Posterior vena cava (tissue), 2 donors: ENCODE data around the gene CDKL4. TPM values are rescaled to one million over a fixed set of nuclear protein-coding genes. Genes with fewer than 3 reads are reported as not detected.
"Not testable (repeated sequence)": the region's sequence is repeated elsewhere in the genome, so short reads cannot be mapped to it uniquely, and the experiment has no call there.

Source experiments
- DNase-seq: peaks from one replicate; pipeline ENCODE4 v3.0.0-alpha.2; 2020; ENCODE audit warnings: low spot score
- intact Hi-C, 2 donors: fragments of 100-400 bp; cut with DNase I; formaldehyde crosslinking; loops; one replicate each; pipeline versions ENCODE4 v1.14.1 to v1.14.2; 2022 to 2023
- total RNA-seq, 2 donors: library from RNA; stranded (reverse); fragmentation: NEBNext Ultra II Directional; extraction: Animal tissue kit (Norgen Biotek cat#: 25700); gene quantifications; one replicate each; pipeline ENCODE4 v1.2.1, GENCODE V29; 2021
- donor health status: DM: yes; HTN: yes; CAD: no.
- donor health status: DM: yes; HTN: yes; CAD: no.

CDKL4 gene
- total RNA-seq, 2 donors from 2014 or later: 0.46 to 1.2 TPM

DNA sequence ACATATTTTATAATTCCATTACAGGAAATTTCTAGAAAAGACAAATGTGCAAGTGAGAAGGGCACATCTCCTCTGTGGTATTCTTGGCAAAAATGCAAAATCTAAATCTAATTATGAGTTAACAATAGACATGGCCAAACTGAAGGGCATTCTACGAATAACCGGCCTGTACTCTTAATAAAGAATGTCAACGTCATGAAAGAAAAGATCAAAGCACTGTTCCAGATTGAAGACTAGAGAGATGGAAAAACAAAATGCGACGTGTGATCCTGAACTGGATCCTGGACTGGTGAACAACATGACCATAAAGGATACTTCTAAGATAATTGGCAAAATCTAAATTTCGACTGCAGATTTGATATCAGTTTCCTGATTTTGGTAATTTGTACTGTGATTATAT is 3.0 kb downstream of the CDKL4 start:
- no peak for DNase-seq
- intact Hi-C loops: no loop called here

DNA sequence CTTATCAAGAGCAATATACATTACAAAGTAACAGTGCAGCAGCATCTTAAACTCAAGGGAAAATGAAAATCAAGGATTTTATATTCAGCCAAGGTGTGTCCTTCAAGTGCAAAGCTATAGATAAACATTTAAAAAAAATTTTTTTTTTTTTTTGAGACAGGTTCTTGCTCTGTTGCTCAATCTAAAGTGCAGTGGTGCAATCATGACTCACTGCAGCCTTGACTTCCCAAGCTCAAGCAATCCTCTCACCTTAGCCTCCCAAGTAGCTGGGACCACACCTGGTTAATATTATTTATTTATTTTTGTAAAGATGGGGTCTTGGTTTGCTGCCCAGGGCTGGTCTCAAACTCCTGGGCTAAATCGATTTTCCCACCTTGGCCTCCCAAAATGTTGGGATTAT is 9.0 kb downstream of the CDKL4 start:
- intact Hi-C loops: no loop called here
- no peak for DNase-seq

- intact Hi-C loops: no loop called here
- no peak for DNase-seq
Observed at GRCh38 chr2:39232141-39232540, 11.6 kb downstream of the CDKL4 start.

DNA sequence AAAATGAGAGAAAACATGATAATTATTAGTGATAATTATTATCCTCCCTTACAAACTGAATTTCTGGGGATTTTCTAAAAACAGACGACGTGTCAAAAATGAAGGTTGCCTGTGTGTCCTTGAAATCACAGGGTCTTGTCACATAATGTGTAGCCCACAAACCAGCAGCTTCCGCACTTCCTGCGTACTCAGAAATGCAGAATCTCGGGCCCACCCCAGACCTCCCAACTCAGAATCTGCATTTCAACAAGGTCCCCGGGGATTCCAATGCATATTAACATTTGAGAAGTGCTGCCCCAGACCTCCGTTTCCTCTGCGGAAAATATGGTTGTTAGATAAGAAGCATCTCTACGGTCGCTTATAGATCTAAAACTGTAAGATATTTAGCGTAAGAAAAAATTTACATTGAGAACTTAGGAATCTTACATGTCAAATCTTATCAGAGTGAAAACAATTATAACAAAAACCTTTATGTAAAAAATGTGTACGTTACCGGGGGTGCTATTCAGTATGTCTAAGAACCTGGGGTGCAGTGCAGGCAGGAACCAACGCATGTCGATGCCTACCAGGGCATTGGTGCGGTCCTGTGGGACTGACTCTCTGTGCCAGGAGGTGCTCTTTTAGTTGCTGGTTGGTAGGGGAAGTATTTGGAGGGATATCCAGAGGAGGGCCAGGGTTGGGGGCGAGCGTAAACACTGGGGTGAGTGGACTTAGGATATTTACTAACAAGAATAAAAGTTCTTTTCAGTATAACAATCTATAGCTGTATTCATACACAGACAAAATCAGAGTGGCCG is 15.2 kb downstream of the CDKL4 start:
- intact Hi-C loops: loop anchor here in 1 of 2 donors (5.0 kb wide), 1 partner anchor 166 kb away; no protein-coding TSS in a partner anchor
- peak; percentile 66 for DNase-seq

GRCh38 chr2:39227628-39228412 is 15.9 kb downstream of the CDKL4 start:
- intact Hi-C loops: loop anchor here (2.0 to 5.0 kb wide), 2 partner anchors 163 to 166 kb away; no protein-coding TSS in a partner anchor
- peak; percentile 93 for DNase-seq

DNA sequence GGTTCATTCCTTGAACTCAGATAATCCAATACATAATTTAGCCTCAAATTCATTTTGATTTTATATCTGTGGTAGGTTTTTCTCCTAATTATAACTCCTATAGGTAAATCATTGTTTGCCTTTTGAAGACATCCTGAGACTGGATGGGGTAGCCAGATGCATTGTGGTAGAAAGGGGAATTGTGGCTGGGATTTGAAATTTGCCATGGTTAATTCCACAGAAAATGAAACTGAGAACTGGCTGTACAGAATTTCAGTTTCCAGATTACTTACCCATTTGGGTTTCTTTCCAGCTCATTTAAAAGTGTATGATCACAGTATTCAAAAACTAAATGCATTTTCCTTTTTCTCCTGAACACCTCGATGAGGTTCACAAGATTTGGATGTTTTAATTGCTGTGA is 18.2 kb downstream of the CDKL4 start:
- intact Hi-C loops: loop anchor here in 1 of 2 donors (5.0 kb wide), 1 partner anchor 163 kb away; no protein-coding TSS in a partner anchor
- DNase-seq: no peak

DNA sequence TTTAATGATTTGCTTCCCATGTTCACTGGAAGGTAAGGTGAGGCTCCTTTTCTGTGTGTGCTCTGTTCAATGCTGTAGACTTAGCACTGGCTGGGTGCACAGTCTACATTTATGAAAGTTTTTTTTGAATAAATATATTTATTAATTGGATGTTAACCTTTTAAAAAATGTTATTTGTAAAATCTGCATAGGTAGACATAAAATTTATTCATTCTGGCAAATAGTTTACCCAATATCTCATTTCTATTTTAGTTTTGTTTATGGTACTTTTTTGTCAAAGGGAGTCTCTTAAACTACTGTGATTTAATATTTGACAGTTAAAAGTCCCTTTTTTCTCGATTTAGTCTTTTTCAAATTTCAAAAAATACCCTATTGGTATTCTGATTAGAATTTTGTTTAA is 19.9 kb downstream of the CDKL4 start:
- no peak for DNase-seq
- intact Hi-C loops: no loop called here

DNA sequence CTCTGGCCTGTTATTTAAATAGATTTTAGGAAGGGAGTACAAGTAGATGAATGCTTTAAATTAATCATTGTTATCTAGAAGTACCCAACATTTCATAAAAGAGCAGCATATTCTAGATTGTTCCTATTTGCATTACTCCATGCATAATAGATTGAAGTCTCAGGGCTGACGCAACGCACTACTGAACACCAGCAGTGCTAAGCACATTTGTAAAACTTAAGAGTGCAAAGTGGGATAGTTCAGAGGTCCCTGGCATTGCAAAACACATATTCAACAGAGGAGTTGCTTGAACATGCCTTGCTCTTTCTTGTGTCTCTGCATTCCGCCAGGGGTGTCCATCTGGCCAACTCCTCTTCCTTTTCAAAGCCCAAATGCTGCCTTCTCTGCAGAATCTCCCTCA is 22.3 kb downstream of the CDKL4 start:
- intact Hi-C loops: no loop called here
- DNase-seq: no peak

DNA sequence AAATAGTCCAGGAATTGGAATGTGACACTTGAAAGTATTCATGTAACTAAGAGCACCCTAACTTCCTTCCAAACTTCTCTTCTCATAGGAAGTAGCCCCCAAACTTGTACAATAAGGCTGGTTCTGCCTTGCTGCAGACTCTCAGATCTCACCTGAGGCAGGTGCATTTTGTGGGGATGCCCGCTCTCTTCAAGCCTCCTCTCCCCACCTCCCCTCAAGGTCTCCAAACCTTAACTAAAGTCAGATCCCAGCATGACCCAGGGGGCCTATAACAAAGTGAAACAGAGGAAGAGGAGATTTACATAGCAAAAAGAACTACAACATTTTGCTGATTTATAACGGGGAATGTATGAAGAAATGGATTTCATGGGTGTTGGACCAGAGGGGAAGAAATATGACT is 23.6 kb downstream of the CDKL4 start:
- DNase-seq: no peak
- intact Hi-C loops: no loop called here

DNA sequence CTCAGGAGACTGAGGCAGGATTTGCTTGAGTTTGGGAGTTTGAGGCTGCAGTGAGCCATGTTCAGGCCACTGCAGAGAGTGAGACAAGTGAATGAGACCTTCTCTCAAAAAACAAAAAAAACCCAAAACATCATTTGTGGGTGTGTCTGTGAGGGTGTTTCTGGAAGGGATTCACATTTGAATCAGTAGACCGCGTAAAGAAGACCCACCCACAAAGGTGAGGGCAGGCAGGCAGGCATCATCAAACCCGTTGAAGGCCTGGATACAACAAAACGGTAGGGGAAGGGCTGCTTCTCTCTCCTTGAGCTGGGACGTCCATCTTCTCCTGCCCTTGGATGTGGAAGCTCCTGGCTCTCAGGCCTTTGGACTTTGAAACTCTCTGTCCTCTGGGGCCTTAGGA is 25.4 kb downstream of the CDKL4 start:
- DNase-seq: no peak
- intact Hi-C loops: no loop called here

DNA sequence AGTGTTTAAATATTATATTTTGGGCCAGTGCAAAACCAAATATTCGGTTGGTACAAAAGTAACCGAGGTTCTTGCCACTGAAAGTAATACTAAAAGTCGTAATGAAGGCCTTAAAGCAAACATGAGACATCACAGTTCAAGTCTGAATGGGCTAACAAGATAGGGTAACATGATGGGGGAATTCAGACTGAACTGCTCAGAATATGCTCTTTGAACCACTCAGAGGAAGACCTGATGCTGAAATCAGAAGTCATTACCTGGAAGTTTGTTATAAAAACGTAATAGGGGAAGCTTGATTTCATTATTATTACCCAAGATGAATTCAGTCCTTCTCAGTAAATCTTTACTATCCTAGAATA is 26.6 kb downstream of the CDKL4 start:
- intact Hi-C loops: no loop called here

DNA sequence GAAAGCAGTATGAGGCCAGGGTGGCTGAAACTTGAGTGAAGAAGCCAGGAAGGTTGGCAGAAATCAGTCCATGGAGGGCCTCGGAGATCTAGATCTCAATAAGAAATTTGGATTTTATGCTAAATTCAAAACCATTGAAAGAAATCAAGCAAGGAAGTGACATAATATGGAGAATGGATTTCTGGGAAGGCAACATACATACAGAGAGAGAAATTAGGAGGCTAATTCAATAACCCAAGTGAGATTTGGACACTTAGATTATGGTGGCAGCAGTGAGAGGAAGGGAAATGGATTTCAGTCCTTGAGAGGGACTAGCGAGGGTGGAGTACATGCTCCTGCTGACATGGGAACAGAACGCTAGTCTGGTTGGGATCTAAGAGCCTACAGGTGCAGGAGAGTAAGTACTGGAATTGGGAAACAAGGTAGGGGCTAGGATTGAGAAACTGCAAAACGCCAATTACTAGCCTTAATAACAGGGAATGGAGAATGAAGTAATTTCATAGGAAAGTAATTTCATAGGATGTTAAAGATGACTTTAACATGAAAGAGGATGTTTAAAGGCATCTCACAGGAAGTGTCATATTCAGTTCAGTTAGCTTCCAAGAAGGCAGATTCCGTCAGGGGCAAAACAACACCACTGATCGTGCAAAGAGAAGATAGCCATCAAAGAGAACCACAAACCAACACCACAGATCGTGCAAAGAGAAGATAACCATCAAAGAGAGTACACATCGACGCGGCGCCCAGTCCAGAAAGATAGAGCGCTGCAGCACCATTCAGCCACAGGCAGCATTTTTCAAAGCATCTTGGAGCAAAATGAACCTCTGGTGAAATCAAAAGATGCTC is 27.2 kb downstream of the CDKL4 start:
- no peak for DNase-seq
- intact Hi-C loops: no loop called here

More for the DNA sequence above, 26.6 kb downstream of the CDKL4 start:
- no peak for DNase-seq

DNA sequence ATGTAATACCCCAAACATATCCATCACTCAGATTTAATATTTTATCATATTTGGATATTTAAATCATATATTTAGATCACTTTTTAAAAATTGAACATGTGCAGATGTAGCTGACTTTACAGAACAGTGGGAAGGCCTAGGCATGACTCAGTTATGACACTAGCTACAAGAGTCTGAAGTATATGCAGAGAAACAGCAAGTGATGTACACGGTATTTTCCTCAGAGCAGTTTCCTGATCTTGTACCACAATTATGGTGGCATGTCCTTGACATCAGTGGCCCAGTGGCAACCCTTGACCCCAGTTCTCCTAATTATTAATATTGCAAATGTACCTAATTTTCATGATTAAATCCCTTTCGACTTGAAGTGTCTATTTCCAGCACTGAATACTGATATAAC is 28.2 kb downstream of the CDKL4 start:
- intact Hi-C loops: no loop called here
- DNase-seq: no peak

GRCh38 chr2:39213015-39213414 is 30.8 kb downstream of the CDKL4 start:
- DNase-seq: no peak
- intact Hi-C loops: no loop called here

DNA sequence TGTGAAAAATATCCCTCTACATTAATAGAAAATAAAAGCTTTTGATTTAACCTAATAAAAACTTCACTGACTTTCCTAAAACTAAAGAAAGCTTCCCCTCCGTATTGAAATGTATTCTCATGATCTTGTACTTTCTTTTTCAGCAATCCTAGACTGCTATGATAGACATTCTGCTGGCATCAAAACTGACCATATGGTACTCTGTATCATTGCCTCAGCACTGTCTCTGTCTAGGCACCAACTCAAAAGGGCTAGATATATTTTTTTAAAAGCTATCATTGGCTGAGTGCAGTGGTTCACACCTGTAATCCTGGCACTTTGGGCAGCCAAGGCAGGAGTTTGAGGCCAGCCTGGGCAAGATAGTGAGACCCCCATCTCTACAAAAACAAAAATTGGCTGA is 32.9 kb downstream of the CDKL4 start:
- intact Hi-C loops: no loop called here
- no peak for DNase-seq

- intact Hi-C loops: no loop called here
- no peak for DNase-seq
Observed at GRCh38 chr2:39203382-39203781, 40.4 kb downstream of the CDKL4 start.

- no peak for DNase-seq
- intact Hi-C loops: no loop called here
Observed at GRCh38 chr2:39202639-39203369, 41.0 kb downstream of the CDKL4 start.

GRCh38 chr2:39197003-39197402 is 46.8 kb downstream of the CDKL4 start:
- DNase-seq, intact Hi-C loops: not testable (repeated sequence)

DNA sequence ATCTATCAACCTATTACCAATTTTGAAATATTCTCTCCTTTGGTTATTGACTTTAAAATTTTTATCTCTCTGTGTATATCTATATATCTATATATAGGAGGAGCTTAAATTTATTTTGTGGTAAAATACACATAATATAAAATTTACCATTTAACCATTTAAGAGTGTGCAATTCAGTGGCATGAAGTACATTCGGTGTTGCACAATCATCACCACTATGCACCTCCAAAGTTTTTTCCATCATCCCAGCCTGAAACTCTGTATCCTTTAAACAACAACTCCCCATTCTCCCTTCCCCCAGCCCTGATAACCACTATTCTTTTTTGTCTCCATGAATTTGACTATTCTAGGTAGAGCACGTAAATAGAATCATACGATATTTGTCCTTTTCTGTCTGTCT is 49.1 kb downstream of the CDKL4 start:
- no peak for DNase-seq
- intact Hi-C loops: no loop called here
